ENCODE results near the gene COA8. TPM values are rescaled to one million over a fixed set of nuclear protein-coding genes. Genes with fewer than 3 reads are reported as not detected.

The COA8 gene
- total and polyA plus RNA-seq, 3 experiments from 2014 or later, result 42.9 to 64.4 (median 43.5) TPM

DNA sequence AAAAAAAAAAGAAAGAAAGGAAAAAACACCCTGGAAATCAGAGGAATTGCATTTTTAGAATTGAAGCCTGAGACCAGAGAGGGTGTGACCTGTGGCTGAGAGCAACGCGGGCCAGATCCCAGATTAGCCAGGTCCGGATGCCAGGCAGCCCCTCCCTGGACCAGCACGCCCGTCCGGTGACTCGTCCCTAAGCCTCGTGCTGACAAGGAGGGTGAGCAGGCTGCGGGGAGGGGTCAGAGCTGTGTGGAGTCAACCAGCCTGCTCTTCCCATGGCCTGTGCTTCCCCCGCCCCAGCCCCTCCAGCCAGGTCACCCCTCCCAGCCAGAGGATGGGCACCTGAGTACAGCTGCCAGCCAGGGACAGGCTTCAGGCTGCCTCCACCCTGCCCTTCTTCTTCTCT lies 62.1 kb downstream of the COA8 start:
- no peaks in the 10 kb centered on the region for H3K27me3 ChIP-seq (ENCODE audit: insufficient read depth, low read length, poor library complexity, severe bottlenecking)
- DNase-seq, result peak in 1 of 5 donors; percentile 47
- Mint-ChIP-seq H3K9me3 (no peaks in the 10 kb centered on the region), H3K27me3 (peaks cover 0 to 2% of the 10 kb centered on the region in 2 donors), H3K4me1 (peaks cover 11 to 24% (median 19%) of the 10 kb centered on the region in 3 donors), H3K27ac (peak overlapping the region in 7 of 8 donors; percentile 61 to 95 (median 82)), H3K4me3 (peak overlapping the region in 6 of 7 donors; percentile 61 to 83 (median 79)), H3K36me3 (peaks cover 0 to 1% (median 0%) of the 10 kb centered on the region in 3 donors)
- H3K4me3 ChIP-seq (ENCODE audit: low read length), result peak overlapping the region; percentile 49
- H3K36me3 ChIP-seq (ENCODE audit: insufficient read depth, low read length), result no peaks in the 10 kb centered on the region
- H3K4me1 ChIP-seq (ENCODE audit: insufficient read depth, low read length), result peaks cover 34% of the 10 kb centered on the region
- POLR2A ChIA-PET, result no interaction called here
- no peaks in the 10 kb centered on the region for H3K9me3 ChIP-seq (ENCODE audit: low read length)
- H3K27ac ChIP-seq (ENCODE audit: low read depth, low read length), result no peak overlapping the region
- CTCF ChIA-PET, result no interaction called here

DNA sequence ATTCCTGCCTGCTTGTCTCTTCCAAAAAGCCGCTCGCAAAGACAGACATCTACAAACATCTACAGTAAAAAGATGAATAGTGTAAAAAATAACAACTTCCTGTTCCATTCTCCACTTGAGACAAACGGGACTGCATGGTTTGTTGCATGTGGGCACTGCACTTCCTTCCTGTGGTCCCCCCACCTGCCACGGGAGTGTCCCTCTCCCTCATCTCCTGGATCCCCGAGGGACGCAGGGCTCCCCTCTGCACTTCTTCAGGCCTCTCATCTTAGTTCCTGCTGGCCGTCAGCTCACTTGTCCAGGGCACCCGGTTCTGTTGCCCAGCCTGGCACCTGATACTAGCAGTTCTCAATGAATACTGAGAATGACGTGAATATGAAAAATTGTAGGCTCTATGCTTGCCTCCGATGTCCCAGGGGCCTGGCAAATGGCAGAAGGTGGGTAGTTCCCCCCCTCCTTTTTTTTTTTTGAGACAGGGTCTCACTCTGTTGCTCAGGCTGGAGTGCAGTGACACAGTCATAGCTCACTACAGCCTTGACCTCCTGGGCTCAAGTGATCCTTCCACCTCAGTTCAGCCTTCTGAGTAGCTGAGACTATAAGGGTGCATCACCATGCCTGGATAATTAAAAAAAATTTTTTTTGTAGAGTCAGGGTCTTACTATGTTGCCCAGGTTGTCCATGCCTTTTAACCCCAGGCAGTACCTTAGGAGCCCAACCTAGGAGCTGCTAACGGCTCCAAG lies 62.8 kb downstream of the COA8 start:
- peaks cover 40% of the 10 kb centered on the region for H3K4me1 ChIP-seq (ENCODE audit: insufficient read depth, low read length)
- H3K27ac Mint-ChIP-seq, result peak overlapping the region; percentile 40 to 97 (median 83)
- peaks cover 14 to 31% (median 26%) of the 10 kb centered on the region in 3 donors for H3K4me1 Mint-ChIP-seq
- H3K9me3 ChIP-seq (ENCODE audit: low read length), result no peaks in the 10 kb centered on the region
- H3K27me3 ChIP-seq (ENCODE audit: insufficient read depth, low read length, poor library complexity, severe bottlenecking), result no peaks in the 10 kb centered on the region
- peak; percentile 16 to 74 (median 53) for DNase-seq
- peak overlapping the region; percentile 61 to 83 (median 78) for H3K4me3 Mint-ChIP-seq
- no peak overlapping the region for H3K27ac ChIP-seq (ENCODE audit: low read depth, low read length)
- ChIA-PET CTCF (no interaction called here), POLR2A (no interaction called here)
- no peaks in the 10 kb centered on the region for H3K36me3 ChIP-seq (ENCODE audit: insufficient read depth, low read length)
- peaks cover 0 to 2% of the 10 kb centered on the region in 2 donors for H3K27me3 Mint-ChIP-seq
- no peaks in the 10 kb centered on the region for H3K9me3 Mint-ChIP-seq
- peak overlapping the region; percentile 49 for H3K4me3 ChIP-seq (ENCODE audit: low read length)
- peaks cover 0 to 3% (median 0%) of the 10 kb centered on the region in 3 donors for H3K36me3 Mint-ChIP-seq

DNA sequence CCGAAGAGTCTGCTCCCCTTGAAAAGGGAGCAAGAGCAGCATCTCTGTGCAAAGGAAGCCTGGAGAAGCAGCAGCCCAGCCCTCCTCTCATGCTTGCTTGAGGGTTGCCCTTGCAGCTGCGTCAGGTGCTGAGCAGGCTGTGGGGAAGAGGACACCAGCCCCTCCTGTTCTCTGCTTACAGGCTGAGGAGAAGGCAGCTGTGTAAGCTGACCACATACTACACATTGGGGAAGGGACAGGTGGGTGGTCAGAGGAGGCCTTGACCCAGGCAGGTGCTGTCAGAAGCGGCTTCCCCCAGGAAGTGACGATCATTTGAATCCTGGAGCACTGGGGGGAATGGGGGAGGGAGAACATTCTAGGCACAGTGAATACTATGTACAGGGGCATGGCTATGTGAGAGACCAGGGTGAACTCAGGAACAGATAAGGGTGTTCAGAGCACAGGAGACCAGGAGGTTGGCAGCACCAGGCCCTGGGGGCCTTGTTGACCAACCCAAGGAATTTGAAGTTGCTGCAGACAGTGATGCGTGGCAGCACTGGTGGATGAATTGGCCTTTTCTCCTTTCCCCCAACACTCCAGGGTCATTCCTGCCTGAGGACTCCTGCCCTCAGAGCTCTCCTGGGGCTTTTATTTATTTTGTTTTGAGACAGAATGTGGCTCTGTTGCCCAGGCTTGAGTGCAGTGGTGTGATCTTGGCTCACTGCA lies 63.5 kb downstream of the COA8 start:
- ChIA-PET POLR2A (no interaction called here), CTCF (no interaction called here)
- Mint-ChIP-seq H3K27ac (peak overlapping the region in 2 of 8 donors; percentile 68 to 82), H3K4me1 (peaks cover 17 to 35% (median 30%) of the 10 kb centered on the region in 3 donors), H3K9me3 (no peaks in the 10 kb centered on the region), H3K4me3 (peak overlapping the region in 5 of 7 donors; percentile 46 to 81 (median 70)), H3K36me3 (peaks cover 0 to 4% (median 0%) of the 10 kb centered on the region in 3 donors), H3K27me3 (peaks cover 0 to 2% of the 10 kb centered on the region in 2 donors)
- Histone ChIP-seq H3K27me3 (ENCODE audit: insufficient read depth, low read length, poor library complexity, severe bottlenecking) (no peaks in the 10 kb centered on the region), H3K27ac (ENCODE audit: low read depth, low read length) (no peak overlapping the region), H3K4me1 (ENCODE audit: insufficient read depth, low read length) (peaks cover 45% of the 10 kb centered on the region), H3K4me3 (ENCODE audit: low read length) (no peak overlapping the region), H3K36me3 (ENCODE audit: insufficient read depth, low read length) (no peaks in the 10 kb centered on the region), H3K9me3 (ENCODE audit: low read length) (no peaks in the 10 kb centered on the region)
- no peak for DNase-seq

GRCh38 chr14:103627073-103628025 lies 64.6 kb downstream of the COA8 start:
- Mint-ChIP-seq H3K27ac (peak overlapping the region; percentile 34 to 91 (median 78)), H3K36me3 (peaks cover 0 to 7% (median 0%) of the 10 kb centered on the region in 3 donors)
- POLR2A ChIA-PET, result interaction anchor here (0.9 kb wide), 1 partner anchor 20 kb away, joined by 3 read pairs; no protein-coding TSS in a partner anchor

DNA sequence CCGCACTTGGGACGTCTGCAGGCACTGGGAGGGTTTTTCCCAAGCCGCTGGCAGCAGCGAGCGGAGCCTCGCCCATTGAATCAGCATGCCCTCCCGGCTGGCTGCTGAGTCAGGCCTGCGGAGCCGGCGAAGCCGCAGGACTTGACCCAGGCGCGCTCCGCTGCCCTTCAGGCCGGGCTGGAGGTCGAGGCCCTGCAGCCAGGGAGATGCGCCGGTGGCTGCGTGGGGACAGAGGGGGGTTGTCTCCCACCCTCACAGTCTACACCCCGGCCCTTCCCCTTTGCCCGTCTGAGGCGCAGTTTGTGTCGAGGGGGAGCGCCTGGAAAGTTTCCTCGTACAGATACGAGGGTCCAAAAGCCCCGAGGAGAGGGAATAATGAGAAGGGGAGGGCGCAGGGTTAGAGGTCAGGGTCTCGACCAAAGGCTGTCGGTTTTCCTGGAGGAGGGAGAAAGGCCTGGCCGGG lies 65.5 kb downstream of the COA8 start:
- Histone ChIP-seq H3K9me3 (ENCODE audit: low read length) (no peaks in the 10 kb centered on the region), H3K4me3 (ENCODE audit: low read length) (peak overlapping the region; percentile 68), H3K4me1 (ENCODE audit: insufficient read depth, low read length) (peaks cover 51% of the 10 kb centered on the region), H3K27ac (ENCODE audit: low read depth, low read length) (peak overlapping the region; percentile 86), H3K36me3 (ENCODE audit: insufficient read depth, low read length) (no peaks in the 10 kb centered on the region), H3K27me3 (ENCODE audit: insufficient read depth, low read length, poor library complexity, severe bottlenecking) (no peaks in the 10 kb centered on the region)
- CTCF ChIA-PET, result interaction anchor here (1.1 kb wide), 1 partner anchor 76 kb away, joined by 3 read pairs; no protein-coding TSS in a partner anchor
- H3K27ac Mint-ChIP-seq, result peak overlapping the region; percentile 57 to 97 (median 78)
- peak in 1 of 5 donors; percentile 5 for DNase-seq
- peaks cover 0 to 12% (median 0%) of the 10 kb centered on the region in 3 donors for H3K36me3 Mint-ChIP-seq
- H3K9me3 Mint-ChIP-seq, result no peaks in the 10 kb centered on the region
- peaks cover 0 to 2% of the 10 kb centered on the region in 2 donors for H3K27me3 Mint-ChIP-seq
- POLR2A ChIA-PET, result interaction anchor here (0.9 to 1.2 kb wide), 2 partner anchors 21 to 87 kb away, joined by 3 to 4 read pairs; partner anchors contain the start of gene XRCC3
- peak overlapping the region; percentile 72 to 93 (median 80) for H3K4me3 Mint-ChIP-seq
- H3K4me1 Mint-ChIP-seq, result peaks cover 21 to 50% (median 43%) of the 10 kb centered on the region in 3 donors

More at GRCh38 chr14:103627073-103628025, 64.6 kb downstream of the COA8 start:
- Histone ChIP-seq H3K9me3 (ENCODE audit: low read length) (no peaks in the 10 kb centered on the region), H3K4me1 (ENCODE audit: insufficient read depth, low read length) (peaks cover 45% of the 10 kb centered on the region), H3K36me3 (ENCODE audit: insufficient read depth, low read length) (no peaks in the 10 kb centered on the region), H3K4me3 (ENCODE audit: low read length) (no peak overlapping the region), H3K27ac (ENCODE audit: low read depth, low read length) (peak overlapping the region; percentile 86), H3K27me3 (ENCODE audit: insufficient read depth, low read length, poor library complexity, severe bottlenecking) (no peaks in the 10 kb centered on the region)
- Mint-ChIP-seq H3K9me3 (no peaks in the 10 kb centered on the region), H3K4me1 (peaks cover 17 to 43% (median 36%) of the 10 kb centered on the region in 3 donors), H3K4me3 (peak overlapping the region; percentile 72 to 93 (median 80)), H3K27me3 (peaks cover 0 to 2% of the 10 kb centered on the region in 2 donors)
- DNase-seq, result no peak
- CTCF ChIA-PET, result interaction anchor here (1.1 kb wide), 1 partner anchor 75 kb away, joined by 3 read pairs; no protein-coding TSS in a partner anchor

DNA sequence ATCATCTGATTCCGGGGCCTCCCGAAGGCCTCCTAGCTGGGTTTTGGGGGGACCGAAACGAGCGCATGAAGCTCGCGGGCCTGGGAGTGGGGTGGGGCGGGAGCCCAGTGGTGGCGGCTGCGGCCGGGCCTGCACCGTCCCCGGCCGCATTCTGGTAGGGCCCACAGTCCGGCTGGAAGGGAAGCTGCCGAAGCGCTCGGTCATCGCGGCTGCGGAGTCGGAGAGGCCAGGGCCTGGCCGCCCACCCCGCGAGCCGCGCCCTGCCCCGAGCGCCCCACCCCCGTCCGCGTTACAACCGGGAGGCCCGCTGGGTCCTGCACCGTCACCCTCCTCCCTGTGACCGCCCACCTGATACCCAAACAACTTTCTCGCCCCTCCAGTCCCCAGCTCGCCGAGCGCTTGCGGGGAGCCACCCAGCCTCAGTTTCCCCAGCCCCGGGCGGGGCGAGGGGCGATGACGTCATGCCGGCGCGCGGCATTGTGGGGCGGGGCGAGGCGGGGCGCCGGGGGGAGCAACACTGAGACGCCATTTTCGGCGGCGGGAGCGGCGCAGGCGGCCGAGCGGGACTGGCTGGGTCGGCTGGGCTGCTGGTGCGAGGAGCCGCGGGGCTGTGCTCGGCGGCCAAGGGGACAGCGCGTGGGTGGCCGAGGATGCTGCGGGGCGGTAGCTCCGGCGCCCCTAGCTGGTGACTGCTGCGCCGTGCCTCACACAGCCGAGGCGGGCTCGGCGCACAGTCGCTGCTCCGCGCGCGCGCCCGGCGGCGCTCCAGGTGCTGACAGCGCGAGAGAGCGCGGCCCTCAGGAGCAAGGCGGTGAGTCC lies 66.1 kb downstream of the COA8 start, which contains the start of gene KLC1:
KLC1 (plus strand) TSS at position 528 of the 819 bp plus-strand sequence. CDS start 25,354 bp downstream, outside the sequence.
- Mint-ChIP-seq H3K27me3 (peaks cover 0 to 2% of the 10 kb centered on the region in 2 donors), H3K36me3 (peaks cover 0 to 15% (median 1%) of the 10 kb centered on the region in 3 donors), H3K4me1 (peaks cover 25 to 55% (median 49%) of the 10 kb centered on the region in 3 donors), H3K9me3 (no peaks in the 10 kb centered on the region), H3K27ac (peak within 1 kb of the TSS; percentile 74 to 97 (median 90)), H3K4me3 (peak within 1 kb of the TSS; percentile 83 to 95 (median 87))
- CTCF ChIA-PET, result interaction anchor here (1.1 kb wide), 1 partner anchor 76 kb away, joined by 3 read pairs; no protein-coding TSS in a partner anchor
- Histone ChIP-seq H3K4me1 (ENCODE audit: insufficient read depth, low read length) (peaks cover 46% of the 10 kb centered on the region), H3K27ac (ENCODE audit: low read depth, low read length) (peak within 1 kb of the TSS; percentile 86), H3K9me3 (ENCODE audit: low read length) (no peaks in the 10 kb centered on the region), H3K27me3 (ENCODE audit: insufficient read depth, low read length, poor library complexity, severe bottlenecking) (no peaks in the 10 kb centered on the region), H3K4me3 (ENCODE audit: low read length) (peak within 1 kb of the TSS; percentile 68), H3K36me3 (ENCODE audit: insufficient read depth, low read length) (no peaks in the 10 kb centered on the region)
- DNase-seq, result peak; percentile 74 to 86 (median 76)
- POLR2A ChIA-PET, result interaction anchor here (0.9 to 1.7 kb wide), 4 partner anchors 21 to 86 kb away, joined by 3 to 7 read pairs (median 4); partner anchors contain the start of genes BAG5 and XRCC3
